Body of pancreas (tissue), 4 donors: ENCODE results near the gene ZNF577.

Experiments
- POLR2A ChIP-seq, 3 donors: fragments of 450-650 bp; IDR thresholded peaks; one replicate each; pipeline ENCODE4 v1.6.1; 2016; ENCODE audit warnings: antibody characterized with exemption in 3 of 3, mild to moderate bottlenecking in 2 of 3
- TF ChIP-seq, protein P1 (sequence below), 7 experiments: fragments of 450-650 bp in 4 of 7; fragments of 200-600 bp in 3 of 7; sonication (generic) in 3 of 7; IDR thresholded peaks; one replicate each; pipeline ENCODE4 v1.5.1; 2016 to 2019; ENCODE audit warnings: antibody characterized with exemption in 7 of 7

DNA sequence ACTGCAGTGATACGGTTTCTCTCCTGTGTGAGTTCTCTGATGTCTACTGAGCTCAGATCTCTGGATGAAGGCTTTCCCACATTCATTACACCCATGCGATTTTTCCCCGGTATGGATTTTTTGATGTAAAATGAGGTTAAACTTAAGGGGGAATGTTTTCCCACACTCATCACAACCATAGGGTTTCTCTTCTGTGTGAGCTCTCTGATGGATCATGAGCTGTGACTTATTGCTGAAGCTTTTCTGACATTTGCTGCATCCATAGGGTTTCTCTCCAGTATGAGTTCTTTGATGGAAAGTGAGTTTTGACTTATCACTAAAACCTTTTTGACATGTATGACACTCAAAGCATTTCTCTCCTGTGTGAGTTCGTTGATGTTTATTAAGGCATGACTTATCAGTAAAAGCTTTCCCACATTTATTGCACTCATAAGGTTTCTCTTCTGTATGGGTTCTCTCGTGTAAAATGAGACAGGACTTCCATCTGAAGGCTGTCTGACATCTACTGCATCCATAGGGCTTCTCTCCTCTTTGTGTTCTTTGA lies 27.6 kb upstream of the ZNF577 start:
- TF ChIP-seq, protein P1, sequence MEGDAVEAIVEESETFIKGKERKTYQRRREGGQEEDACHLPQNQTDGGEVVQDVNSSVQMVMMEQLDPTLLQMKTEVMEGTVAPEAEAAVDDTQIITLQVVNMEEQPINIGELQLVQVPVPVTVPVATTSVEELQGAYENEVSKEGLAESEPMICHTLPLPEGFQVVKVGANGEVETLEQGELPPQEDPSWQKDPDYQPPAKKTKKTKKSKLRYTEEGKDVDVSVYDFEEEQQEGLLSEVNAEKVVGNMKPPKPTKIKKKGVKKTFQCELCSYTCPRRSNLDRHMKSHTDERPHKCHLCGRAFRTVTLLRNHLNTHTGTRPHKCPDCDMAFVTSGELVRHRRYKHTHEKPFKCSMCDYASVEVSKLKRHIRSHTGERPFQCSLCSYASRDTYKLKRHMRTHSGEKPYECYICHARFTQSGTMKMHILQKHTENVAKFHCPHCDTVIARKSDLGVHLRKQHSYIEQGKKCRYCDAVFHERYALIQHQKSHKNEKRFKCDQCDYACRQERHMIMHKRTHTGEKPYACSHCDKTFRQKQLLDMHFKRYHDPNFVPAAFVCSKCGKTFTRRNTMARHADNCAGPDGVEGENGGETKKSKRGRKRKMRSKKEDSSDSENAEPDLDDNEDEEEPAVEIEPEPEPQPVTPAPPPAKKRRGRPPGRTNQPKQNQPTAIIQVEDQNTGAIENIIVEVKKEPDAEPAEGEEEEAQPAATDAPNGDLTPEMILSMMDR (IDR thresholded peaks at IDR 0.05): no peak
- no peak for TF ChIP-seq POLR2A (IDR thresholded peaks at IDR 0.05)
